Small intestine (tissue), 7 donors: ENCODE data around the gene ZFYVE28. TPM values are rescaled to one million over a fixed set of nuclear protein-coding genes. Genes with fewer than 3 reads are reported as not detected.

Experiments
- DNase-seq, 2 donors: peaks; one replicate each; pipeline versions ENCODE4 v3.0.0 to v3.0.0-alpha.2; 2013
- FAIRE-seq: peaks from 2 replicates; lab custom pipeline; 2012; peaks lifted over from hg19 to GRCh38; lab: Jason Lieb, UNC
- H3K27ac ChIP-seq, 3 donors: one replicate each; pipeline ENCODE4 v1.5.1; 2013; ENCODE audit warnings: low read length in 2 of 3, mild to moderate bottlenecking in 2 of 3, control low read depth in 1 of 3, inconsistent platforms in 1 of 3, low read depth in 1 of 3, moderate library complexity in 1 of 3
- H3K27me3 ChIP-seq, 3 donors: one replicate each; pipeline ENCODE4 v1.6.1; 2013; ENCODE audit warnings: low read length in 3 of 3, inconsistent platforms in 1 of 3; ENCODE audit not compliant: control insufficient read depth in 3 of 3, insufficient read depth in 3 of 3
- H3K36me3 ChIP-seq, 3 donors: one replicate each; pipeline ENCODE4 v1.6.1; 2013; ENCODE audit warnings: low read length in 3 of 3, inconsistent platforms in 1 of 3, low read depth in 1 of 3, mild to moderate bottlenecking in 1 of 3, moderate library complexity in 1 of 3; ENCODE audit not compliant: control insufficient read depth in 3 of 3, insufficient read depth in 2 of 3
- H3K4me1 ChIP-seq, 3 donors: one replicate each; pipeline ENCODE4 v1.6.1; 2013; ENCODE audit warnings: low read length in 2 of 3, inconsistent platforms in 1 of 3, low read depth in 1 of 3, mild to moderate bottlenecking in 1 of 3, moderate library complexity in 1 of 3; ENCODE audit not compliant: control insufficient read depth in 3 of 3, insufficient read depth in 2 of 3
- H3K4me3 ChIP-seq, 3 donors: one replicate each; pipeline ENCODE4 v1.5.1; 2013; ENCODE audit warnings: low read length in 3 of 3, control low read depth in 1 of 3, inconsistent platforms in 1 of 3, low read depth in 1 of 3, mild to moderate bottlenecking in 1 of 3, moderate library complexity in 1 of 3
- H3K9me3 ChIP-seq, 2 donors: one replicate each; pipeline ENCODE4 v1.6.1; 2013; ENCODE audit warnings: low read depth in 1 of 2, low read length in 1 of 2; ENCODE audit not compliant: control insufficient read depth in 2 of 2, insufficient read depth in 1 of 2
- WGBS, 3 donors: extraction: QIAGEN DNeasy Blood & Tissue Kit; methylation state at CpG; one replicate each; pipeline ENCODE4 v1.1.7; 2013; 5-methylcytosine and 5-hydroxymethylcytosine counted together
- polyA plus RNA-seq, 4 donors: library from polyadenylated mRNA; stranded (reverse) in 3 of 4; unstranded in 1 of 4; fragments of 200-250 nt in 3 of 4; fragments of 120-200 nt in 1 of 4; gene quantifications; one replicate each; pipeline versions ENCODE4 v1.2.1 to v1.2.3, GENCODE V29; 2013
- donor health status: healthy with polysubstance abuse.
- donor health status: control.
- donor health status: control.
- donor health status: Bipolar disorder and iron deficiency.
- donor health status: healthy.

ZFYVE28 gene
- polyA plus RNA-seq, 4 donors = 8.6 to 29.5 (median 12.8) TPM

DNA sequence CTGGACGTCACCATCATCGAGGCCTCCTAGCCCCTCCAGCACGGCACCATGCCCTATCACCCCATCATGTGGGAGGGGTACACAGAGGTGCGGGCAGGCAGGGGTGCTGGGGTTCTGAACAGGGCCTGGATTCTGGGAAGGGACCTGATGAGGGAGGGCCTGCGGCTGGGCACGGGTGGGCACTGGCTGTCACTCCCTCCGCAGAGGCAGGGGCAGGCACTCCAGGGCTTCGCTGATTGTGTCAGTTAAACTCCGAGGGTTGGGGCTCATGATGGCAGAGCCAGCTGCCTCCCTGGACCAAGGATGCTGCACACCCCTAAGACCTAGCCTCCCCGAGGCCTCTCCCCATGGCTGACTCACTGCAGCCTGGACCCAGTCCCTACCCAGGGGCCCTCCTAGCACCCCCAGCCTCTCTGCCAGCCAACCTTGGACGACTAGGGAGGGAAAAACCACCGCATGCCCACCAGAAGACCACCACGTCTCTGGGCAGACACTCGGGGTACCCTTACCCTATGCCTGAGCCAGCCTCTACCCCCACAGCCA is 45.9 kb downstream of the ZFYVE28 start:
- Histone ChIP-seq H3K27me3 (no peaks in the 10 kb centered on the region), H3K9me3 (peaks cover 1 to 7% of the 10 kb centered on the region in 2 donors), H3K36me3 (peaks cover 0 to 2% (median 0%) of the 10 kb centered on the region in 3 donors), H3K4me3 (no peak overlapping the region), H3K4me1 (no peaks in the 10 kb centered on the region), H3K27ac (no peak overlapping the region)
- DNase-seq = no peak
- FAIRE-seq = no peak
- WGBS, 3 donors = 87 to 89% (median 88%) methylated on average over 13 to 14 of the region's 14 CpGs

DNA sequence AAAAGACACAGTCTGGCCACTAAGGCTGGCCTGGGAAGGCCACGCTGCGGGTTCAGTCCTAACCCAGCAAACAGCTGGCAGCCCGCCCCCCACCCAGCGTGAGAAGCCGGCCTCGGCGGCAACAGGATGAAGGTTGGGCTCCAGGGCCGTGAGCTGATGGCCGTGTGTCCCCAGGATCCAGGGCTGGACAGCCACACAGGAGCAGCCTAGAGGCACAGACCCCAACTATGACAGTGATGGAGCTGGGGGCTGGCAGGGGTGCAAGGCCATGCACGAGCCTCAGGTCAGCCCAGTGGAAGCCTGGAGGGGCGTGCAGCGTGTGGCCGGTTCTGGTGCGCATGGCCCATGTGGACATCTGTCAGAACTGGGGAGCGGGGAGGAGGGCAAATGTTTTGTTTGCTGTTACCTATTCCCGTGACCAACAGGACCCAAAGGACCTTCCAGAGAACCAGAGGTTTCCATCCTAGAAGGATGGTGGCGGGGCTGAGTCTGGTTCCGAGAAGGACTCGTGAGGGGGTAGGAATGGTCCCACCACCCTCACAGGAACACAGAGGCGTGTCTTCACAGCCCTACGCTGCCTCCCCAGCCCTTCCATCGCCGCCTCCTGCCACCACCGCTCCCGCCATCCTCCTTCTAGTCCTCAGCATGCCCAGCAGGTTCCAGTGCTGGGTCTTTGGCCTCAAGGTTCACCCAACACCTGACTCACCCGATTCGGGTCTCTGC is 46.5 kb downstream of the ZFYVE28 start:
- H3K27ac ChIP-seq = no peak overlapping the region
- H3K9me3 ChIP-seq = peaks cover 1 to 7% of the 10 kb centered on the region in 2 donors
- 74 to 84% (median 83%) methylated on average over 27 of the region's 27 CpGs for WGBS, 3 donors
- no peaks in the 10 kb centered on the region for H3K27me3 ChIP-seq
- H3K4me3 ChIP-seq = no peak overlapping the region
- no peak for DNase-seq
- H3K4me1 ChIP-seq = no peaks in the 10 kb centered on the region
- peaks cover 0 to 2% (median 0%) of the 10 kb centered on the region in 3 donors for H3K36me3 ChIP-seq
- FAIRE-seq = no peak

DNA sequence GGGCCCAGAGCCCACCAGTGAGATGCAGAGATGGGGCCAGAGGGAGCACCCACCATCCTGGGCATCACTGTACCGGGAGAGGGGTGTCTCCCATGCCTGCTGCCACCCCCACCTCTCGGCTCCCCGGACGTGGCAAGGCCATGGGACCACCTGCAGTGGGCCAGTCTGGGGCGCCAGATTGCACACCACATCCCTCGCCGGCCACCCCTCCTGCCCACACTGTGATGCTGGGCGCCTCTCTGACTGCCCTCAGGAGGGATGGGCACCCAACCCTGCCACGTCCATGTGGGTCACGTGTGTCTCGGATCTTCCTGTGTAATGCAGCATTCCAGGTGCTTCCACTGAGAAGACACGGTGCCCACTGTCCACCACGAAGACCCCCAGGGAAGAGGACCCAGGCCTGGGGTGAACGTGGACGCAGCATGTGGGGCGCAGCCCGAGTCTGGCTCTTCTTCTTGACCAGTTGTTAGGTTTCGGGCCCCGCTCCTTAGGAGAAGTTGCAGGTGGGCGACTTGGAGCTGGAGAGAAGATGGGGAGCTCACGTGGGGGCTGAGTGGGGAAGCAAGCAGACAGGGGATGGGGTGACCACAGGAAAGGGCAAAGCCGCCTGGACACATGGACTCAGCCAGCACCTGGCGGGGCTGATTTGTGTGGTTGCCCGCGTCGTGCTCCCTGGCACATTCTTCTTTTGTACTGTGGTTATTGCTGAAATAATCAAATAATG is 47.7 kb downstream of the ZFYVE28 start:
- no peak for DNase-seq
- Histone ChIP-seq H3K4me3 (no peak overlapping the region), H3K9me3 (peaks cover 1 to 7% of the 10 kb centered on the region in 2 donors), H3K4me1 (peaks cover 0 to 1% (median 0%) of the 10 kb centered on the region in 3 donors), H3K36me3 (peaks cover 0 to 2% (median 0%) of the 10 kb centered on the region in 3 donors), H3K27ac (no peak overlapping the region), H3K27me3 (no peaks in the 10 kb centered on the region)
- 86 to 87% (median 86%) methylated on average over 26 of the region's 26 CpGs for WGBS, 3 donors
- FAIRE-seq = no peak

DNA sequence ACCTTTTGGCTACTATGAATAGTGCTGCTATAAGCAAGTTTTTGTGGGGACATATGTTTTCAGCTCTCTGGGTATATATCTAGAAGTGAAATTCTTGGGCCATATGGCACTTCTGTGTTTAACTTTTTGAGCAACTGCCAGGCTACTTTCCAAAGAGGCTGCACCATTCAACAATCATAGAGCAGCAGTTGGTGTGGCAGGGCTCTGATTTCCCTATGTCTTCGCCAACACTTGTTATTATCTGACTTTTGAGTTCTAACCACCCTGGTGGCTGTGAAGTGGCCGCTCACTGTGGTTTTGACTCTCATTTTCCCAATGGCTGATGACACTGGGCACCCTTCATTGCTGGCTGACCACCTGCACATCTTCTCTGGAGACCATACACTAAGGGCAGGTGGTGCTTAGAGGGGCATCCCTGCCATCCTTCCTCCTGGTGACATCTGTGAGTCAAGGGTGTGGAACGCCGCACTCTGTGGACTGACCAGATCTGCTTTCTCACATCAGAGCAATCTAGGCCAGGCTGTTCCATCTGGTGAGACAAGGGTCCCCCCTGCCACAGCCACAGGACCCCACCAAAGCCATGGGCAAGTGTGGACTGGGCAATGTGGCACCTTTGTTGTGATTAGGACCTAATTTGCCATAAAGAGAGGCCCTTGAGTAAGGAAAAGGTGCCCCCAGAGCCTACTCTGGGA is 49.6 kb downstream of the ZFYVE28 start:
- no peak overlapping the region for H3K4me3 ChIP-seq
- FAIRE-seq (no peak), DNase-seq (no peak)
- peaks cover 0 to 17% (median 6%) of the 10 kb centered on the region in 3 donors for H3K4me1 ChIP-seq
- 94 to 98% (median 98%) methylated on average over 4 of the region's 4 CpGs for WGBS, 3 donors
- peaks cover 1 to 7% of the 10 kb centered on the region in 2 donors for H3K9me3 ChIP-seq
- no peak overlapping the region for H3K27ac ChIP-seq
- H3K27me3 ChIP-seq = no peaks in the 10 kb centered on the region
- peaks cover 0 to 2% (median 0%) of the 10 kb centered on the region in 3 donors for H3K36me3 ChIP-seq

DNA sequence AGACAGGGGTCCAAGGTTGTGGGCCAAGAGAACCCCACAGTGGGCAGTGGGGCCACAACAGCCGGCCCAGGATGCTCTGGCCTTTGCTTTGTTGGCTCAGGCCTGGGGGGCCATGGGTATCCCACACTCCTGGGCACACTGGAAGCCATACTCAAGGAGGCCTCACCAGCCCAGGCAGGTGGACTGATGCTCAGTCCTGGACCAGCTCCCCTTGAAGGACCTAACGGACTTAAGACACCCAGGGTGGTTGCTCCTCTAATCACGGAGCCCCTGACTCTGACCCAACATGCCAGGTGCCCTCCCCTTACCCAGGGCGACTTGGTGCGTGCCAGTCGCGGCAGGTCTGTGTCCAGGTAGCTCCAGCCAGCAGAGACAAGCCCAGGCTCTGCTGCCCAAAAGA is 50.8 kb downstream of the ZFYVE28 start:
- no peaks in the 10 kb centered on the region for H3K27me3 ChIP-seq
- 83 to 85% (median 84%) methylated on average over 7 of the region's 7 CpGs for WGBS, 3 donors
- no peak overlapping the region for H3K27ac ChIP-seq
- DNase-seq (no peak), FAIRE-seq (no peak)
- peaks cover 0 to 2% (median 0%) of the 10 kb centered on the region in 3 donors for H3K36me3 ChIP-seq
- peaks cover 1 to 7% of the 10 kb centered on the region in 2 donors for H3K9me3 ChIP-seq
- H3K4me1 ChIP-seq = peaks cover 3 to 29% (median 10%) of the 10 kb centered on the region in 3 donors
- no peak overlapping the region for H3K4me3 ChIP-seq

DNA sequence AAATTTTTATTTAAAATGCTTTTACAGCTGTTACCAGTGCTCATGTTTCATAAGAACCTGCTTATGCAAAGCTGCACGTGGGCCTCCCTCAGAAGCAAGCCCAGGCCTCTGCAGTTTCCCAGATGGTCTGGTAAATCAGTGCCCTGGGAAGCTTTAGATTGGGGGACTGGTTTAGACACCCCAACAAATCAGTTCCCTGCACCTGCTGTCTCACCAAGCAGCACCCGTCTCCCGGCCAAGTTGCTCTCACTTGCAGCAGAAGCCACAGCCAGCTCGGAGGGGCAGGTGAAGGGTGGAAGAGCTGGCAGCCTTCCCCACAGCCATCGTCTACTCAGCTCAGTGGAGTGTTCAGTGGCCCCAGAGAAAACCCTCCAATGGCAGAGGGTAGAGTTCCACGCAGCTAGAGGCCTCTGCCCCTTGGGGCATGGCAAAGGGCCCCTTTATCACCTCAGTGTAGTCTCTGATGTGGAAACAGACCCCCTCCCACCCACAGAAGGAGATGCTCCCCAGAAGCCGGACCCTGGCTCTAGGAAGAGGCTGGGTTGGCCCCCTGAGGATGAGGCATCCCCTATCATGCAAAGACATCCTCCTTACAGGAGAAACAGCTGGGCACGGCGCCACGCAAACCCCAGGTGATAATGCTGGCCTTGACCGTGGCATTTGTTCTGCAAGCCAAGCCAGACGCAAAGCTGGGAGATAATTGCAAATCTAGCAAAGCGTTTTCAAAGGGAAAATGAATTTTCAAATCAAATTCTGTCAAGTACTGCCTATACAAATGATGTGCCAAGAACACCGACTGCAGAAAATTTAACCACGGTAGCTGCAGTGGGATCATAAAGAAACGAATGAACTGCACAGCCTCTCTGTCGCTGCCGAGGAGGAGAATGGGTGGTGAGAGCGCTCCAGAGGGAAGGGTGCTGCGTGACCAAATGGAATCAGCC is 51.9 kb downstream of the ZFYVE28 start:
- Histone ChIP-seq H3K4me3 (no peak overlapping the region), H3K36me3 (peaks cover 0 to 2% (median 0%) of the 10 kb centered on the region in 3 donors), H3K27ac (no peak overlapping the region), H3K27me3 (no peaks in the 10 kb centered on the region), H3K9me3 (peaks cover 1 to 7% of the 10 kb centered on the region in 2 donors), H3K4me1 (peaks cover 3 to 40% (median 11%) of the 10 kb centered on the region in 3 donors)
- DNase-seq = no peak
- FAIRE-seq = no peak
- WGBS, 3 donors = 38 to 72% (median 50%) methylated on average over 20 of the region's 20 CpGs

DNA sequence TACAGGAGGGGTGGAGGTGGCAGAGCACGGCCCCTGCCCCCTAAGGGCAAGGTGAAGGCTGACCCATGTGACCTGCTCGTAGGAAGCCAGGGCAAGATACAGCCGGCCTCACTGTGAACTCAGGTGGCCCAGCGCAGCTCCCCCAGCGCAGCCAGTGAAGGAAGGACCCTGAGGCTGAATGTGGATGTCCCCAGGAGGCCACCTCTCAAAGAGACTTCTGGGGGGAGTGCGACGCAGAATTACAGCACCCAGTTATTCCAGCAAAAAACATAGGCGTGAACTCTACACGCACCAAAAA is 52.6 kb downstream of the ZFYVE28 start:
- Histone ChIP-seq H3K36me3 (peaks cover 0 to 2% (median 0%) of the 10 kb centered on the region in 3 donors), H3K4me1 (peaks cover 3 to 46% (median 11%) of the 10 kb centered on the region in 3 donors), H3K9me3 (peaks cover 1 to 7% of the 10 kb centered on the region in 2 donors), H3K27me3 (no peaks in the 10 kb centered on the region), H3K4me3 (no peak overlapping the region), H3K27ac (no peak overlapping the region)
- WGBS, 3 donors = 77 to 83% (median 80%) methylated on average over 9 of the region's 9 CpGs
- DNase-seq (no peak), FAIRE-seq (no peak)
